ENCODE results near the gene SGCD.

Gene SGCD

GRCh38 chr5:156326718-156327259 is at the start of gene SGCD:
Gene SGCD, plus strand, starts transcription at chr5:156327164.
- no peak for DNase-seq

GRCh38 chr5:156277290-156277689 is 49.7 kb upstream of the SGCD start:
- no peak for DNase-seq

DNA sequence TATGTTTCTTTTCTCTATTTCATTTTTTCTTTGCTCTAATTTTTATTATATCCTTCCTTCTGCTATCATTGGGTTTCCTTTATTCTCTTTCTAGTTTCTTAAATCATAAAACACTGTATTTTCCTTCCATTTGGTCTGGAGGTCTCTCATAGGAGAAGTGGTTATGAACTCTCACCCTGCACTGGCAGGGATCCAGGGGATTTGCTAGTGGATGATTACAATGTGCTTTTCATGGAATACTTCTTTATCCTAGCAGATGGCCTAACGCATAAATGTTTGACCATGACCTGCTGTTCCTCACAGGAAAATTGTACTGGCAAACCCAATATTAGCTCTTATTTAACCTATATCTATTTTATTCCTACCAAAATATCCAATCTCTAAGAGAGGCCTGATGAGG is 31.5 kb upstream of the SGCD start:
- DNase-seq, result no peak

DNA sequence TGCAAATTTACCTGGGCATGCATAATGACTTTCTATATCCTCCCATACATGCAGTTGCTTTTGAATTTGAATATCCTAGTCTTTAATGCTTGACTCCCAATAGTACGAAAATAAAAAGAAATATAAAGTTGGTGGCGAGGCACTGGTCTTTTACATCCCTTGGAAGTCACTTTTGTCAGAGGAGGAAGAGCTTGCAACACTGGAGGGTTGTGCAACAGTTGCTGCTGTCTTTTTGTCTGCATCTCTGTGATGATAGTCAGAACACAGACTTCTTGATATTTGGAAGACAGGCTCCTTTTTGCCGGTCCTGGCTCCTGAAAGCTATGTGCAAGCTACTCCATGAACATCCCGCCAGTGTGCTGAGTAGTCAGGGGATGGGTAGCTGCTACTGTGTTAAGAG is 16.8 kb upstream of the SGCD start:
- DNase-seq, result no peak

DNA sequence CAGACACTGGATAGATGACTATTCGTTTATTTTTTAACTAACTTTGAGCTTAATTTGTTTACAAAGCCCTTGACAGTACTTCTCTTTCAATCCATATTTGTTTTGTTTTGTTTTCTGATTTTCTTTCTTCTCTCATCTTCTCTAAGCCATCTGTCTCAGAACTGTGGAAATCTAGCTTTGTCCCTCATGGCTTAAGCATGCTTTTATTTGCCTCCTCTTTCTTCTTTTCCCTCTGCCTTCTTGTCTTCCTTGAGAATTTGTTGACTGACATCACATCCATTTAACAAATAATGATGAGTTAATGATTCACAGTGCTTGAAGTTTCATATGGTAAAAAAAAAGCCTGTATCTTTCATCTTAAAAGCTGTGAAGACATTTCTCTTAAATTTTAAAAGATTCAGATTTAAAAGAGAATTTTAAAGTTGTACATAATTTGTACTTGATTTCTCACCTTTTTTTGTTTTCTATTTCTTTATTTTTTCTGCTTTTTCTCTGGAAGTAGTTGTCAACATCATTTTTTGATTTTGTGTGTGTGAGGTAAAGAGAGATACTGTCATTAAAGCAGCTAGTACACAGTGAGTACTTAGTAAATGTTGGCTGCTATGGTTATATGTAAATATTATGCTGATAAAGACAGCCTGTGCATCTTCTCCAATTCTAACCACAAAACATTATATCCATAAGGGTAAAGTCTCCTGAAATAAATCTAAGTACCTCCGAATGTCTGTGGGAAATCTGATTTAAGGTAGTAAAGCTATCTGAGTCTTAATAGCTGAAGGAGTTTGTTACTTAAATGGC is 13.9 kb upstream of the SGCD start:
- no peak for DNase-seq

DNA sequence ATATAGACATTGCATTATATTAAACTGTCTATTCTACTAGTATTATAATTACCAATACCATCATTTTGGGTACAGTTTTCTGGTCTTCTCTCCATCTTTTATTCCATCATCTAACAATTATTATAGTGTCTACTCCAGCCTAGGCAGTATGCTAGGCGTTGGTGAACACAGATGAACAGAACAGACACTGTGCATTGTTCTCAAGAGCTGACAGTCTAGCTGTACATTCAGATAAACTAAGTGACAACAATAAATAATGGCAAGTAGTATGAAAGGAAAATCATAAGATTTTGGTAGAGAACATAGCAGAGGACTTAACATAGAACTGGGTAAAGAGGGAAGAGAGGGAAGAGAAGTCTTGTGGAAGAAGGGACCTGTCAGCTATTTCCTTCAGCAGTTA is 12.5 kb upstream of the SGCD start:
- DNase-seq, result no peak

DNA sequence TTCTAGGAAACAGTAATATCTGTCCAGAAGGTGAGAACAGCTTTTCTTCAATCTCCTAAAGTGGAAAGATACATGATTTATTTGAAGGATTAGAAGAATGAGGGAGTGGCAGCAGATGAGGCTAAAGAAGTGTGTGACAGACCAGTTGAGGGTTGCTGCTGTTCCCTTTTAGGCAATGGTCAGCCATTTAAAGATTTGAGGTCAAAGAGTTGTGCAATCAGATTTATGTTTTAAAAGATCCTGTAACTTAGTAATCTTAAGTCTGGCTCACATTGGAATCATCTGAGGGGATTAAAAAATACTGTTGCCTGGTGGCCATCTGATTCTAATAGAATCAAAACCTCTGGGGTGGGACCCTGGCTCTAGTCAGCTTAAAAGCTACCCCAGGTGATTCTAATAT is 4.3 kb upstream of the SGCD start:
- DNase-seq, result no peak

DNA sequence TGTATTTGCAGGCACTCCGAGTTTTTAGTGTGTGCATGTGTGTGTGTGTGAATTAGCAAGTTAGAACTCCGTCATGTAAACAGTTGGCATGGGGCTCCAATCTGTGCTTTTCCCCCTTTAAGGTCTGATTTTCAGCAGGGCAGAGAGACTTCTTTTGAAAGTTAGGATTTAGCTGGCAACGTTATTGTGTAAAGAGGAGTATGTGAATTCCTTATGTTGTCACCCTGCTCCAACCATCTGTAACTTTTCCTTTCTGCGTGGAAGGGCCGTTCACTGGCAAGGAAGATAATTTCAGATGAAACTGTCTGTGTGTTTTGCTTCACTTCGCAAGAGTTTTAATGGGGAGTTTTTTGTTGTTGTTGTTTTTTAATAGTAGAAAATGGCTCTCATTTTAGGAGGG is 332 bp downstream of the SGCD start:
- no peak for DNase-seq

GRCh38 chr5:156328161-156328560 is 1.2 kb downstream of the SGCD start:
- no peak for DNase-seq

GRCh38 chr5:156328766-156329165 is 1.8 kb downstream of the SGCD start:
- DNase-seq, result no peak

DNA sequence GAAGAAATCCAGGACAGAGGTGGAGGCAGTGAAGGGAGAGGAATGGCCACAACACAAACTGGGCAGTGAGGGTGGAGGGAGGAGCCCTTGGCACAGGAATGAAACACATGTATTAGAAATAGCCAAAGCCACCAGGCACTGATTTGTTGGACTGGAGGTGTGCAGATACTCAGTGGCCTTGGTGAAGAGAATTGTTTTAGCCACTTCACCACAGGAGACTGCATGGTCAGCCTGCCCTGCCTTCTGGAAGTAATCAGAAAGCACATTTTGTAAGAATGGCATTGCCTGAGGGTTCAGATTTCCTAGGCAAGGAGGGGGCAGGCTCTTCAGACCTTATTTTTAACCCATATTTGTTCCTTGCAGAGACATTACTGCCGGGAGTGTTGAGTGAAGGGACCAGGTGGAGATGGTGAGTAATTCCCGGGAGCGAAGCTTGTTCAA is 2.2 kb downstream of the SGCD start:
- no peak for DNase-seq

GRCh38 chr5:156330141-156330870 is 3.3 kb downstream of the SGCD start:
- no peak for DNase-seq

- no peak for DNase-seq
Measured at GRCh38 chr5:156331181-156331580, 4.2 kb downstream of the SGCD start.

DNA sequence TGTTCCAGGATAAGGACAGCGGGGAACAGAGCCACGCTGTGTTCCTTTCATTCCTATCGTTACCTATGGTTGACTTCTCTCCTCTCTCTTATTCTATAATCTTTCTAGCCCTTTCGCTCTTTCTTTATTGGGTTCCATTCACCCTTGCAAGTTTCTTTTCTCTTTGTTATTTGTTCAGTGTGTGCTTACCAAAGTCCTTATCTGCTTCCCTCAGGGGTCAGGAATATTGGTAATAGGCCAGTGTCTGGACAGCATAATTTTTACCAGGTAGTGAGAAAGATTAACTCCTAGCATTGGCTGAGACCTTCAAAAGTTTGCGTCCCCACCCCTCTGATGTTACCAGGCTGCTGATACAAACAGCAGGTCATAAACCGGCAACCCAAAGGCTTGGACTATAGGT is 4.9 kb downstream of the SGCD start:
- DNase-seq, result no peak

DNA sequence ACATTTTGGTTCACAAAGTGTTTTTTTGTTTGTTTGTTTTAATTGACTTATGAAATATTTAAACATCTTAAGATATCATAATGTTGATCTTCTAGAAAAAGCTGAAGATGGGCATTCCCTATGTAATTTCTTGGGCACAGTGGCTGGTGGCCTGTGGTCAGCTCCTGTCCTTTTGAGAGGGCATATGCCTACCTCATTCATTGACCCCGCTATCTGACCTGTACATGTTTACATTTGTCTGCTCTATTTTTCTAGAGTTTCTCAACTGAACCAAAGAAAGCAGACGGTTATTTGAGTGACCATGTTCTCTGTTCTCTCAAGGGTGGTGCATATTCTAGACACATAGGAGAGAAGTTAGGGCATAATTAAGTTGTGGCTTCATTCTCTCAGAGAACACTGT is 5.3 kb downstream of the SGCD start:
- DNase-seq, result no peak

- DNase-seq, result no peak
Measured at GRCh38 chr5:156339139-156339841, 12.3 kb downstream of the SGCD start.

- no peak for DNase-seq
Measured at GRCh38 chr5:156340893-156341292, 13.9 kb downstream of the SGCD start.

GRCh38 chr5:156350256-156350655 is 23.3 kb downstream of the SGCD start:
- no peak for DNase-seq

DNA sequence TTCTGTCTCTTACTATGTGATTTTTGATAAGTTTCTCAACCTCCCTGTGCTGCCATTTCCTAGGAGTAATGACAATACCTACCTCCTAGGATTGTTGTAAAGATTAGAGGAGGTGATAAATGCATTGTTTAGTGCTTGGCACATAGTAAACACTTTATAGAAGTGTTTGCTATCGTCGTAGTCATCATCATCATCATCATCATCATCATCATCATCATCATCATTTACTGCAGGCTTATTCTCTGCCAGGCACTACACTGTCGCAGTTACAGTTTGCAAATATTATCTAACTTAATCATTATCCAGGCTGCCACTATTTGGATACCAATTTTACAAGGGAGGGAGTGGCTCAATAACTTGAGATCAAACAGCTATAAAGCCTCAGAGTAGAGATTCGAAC is 24.5 kb downstream of the SGCD start:
- no peak for DNase-seq

DNA sequence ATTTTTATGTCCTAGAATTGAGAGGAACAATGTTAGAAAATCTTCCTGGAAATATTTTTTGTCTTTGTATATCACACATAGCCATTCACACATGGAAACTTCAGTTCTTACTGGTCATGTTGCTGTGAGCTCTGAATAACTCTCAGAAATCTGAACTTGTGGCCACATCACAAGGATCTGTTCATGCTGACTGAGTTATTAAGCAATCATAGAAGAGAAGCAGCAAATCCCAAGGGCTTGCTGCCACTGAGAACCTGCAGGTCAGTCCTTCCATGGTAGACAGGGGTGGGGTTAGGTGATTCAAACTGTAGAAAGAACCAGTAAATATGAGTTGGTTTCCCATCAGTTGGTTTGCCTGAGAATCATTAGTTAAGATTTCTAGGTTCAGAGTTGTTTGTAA is 27.6 kb downstream of the SGCD start:
- DNase-seq, result no peak

DNA sequence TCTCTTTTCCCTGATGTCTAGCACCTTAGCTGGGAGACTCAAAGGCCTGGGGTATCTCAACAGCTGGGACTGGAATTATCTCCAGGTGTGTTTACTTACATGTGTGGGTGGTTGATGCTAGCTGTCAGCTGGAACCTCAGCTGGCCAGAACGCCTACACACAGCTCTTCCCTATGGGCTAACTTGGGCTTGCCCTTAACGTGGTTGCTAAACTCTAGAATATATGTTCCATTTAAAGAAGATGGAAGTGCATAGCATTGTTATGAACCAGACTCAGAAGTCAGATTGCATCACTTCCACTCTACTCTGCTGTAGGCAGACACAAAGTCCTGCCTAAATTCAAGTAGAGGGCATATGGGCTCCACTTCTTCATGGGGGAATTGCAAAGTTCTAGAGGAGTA is 29.3 kb downstream of the SGCD start:
- DNase-seq, result no peak

DNA sequence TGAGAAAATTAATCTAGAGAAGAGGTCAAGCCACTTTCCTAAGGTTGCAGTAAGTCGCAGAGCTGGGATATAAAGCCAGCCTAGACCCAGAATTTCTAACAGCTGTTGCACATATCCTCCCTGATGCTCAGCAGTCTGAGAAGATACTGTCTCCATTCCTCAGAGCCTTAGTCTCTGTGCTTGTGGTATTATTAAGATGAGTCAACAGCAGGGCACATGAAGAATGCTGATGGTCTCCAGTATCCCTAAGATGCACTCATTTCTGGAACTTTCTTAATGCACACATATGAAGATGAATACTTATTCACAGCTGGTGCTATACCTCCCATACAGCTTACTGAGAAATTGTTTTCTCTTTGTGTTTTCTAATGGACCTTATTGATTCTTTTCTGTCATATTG is 32.5 kb downstream of the SGCD start:
- DNase-seq, result no peak

DNA sequence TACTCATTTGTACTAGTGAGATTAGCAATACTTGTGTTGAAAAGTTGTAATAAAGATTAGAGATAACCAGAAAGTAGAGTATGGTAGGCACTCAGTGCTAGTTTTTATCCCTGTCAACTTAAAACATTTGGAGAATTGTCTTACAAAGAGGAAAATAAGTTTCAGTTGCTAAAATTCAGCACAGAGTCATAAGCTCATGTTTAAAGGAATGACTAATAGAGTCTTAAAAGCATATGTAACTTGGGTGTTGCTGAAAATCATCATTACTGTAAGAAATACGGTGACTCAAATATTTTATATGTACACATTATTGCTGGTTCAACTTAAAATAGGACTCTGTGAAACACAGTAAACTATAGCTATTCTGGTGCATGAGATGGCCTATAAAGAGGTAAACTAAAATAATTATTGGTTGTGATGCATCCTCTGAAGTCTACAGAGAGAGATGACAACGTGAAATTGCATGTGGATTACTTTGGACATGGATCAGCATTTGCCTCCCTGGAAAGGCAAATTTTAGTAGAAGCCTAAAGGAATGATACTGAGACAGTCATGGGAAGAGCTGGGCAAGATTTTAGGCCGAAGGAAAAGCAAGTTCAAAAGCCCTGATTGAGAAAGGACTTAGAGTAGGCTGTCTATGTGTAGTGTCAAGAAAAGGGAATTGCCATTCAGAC is 34.6 kb downstream of the SGCD start:
- no peak for DNase-seq
